Kidney (tissue), 14 donors: Measurements from ENCODE around the gene VASH2. TPM values are rescaled to one million over a fixed set of nuclear protein-coding genes. Genes with fewer than 3 reads are reported as not detected.
"Not testable (repeated sequence)": the region's sequence is repeated elsewhere in the genome, so short reads cannot be mapped to it uniquely, and the experiment has no call there.

ENCODE experiments used
- DNase-seq, 5 donors: peaks; one replicate each; pipeline ENCODE4 v3.0.0-alpha.2; 2013 to 2020
- FAIRE-seq: peaks from 2 replicates; lab custom pipeline; 2012; peaks lifted over from hg19 to GRCh38; lab: Jason Lieb, UNC
- H3K27ac ChIP-seq, 2 donors: one replicate each; pipeline ENCODE4 v1.7.0; 2013; ENCODE audit warnings: low read depth in 2 of 2, low read length in 2 of 2, inconsistent platforms in 1 of 2
- H3K27me3 ChIP-seq: one replicate; pipeline ENCODE4 v1.7.1; 2013; ENCODE audit warnings: low read length, inconsistent platforms; ENCODE audit not compliant: control insufficient read depth, insufficient read depth
- H3K36me3 ChIP-seq, 3 donors: one replicate each; pipeline versions ENCODE4 v1.7.0 to v1.7.1; 2013; ENCODE audit warnings: low read length in 3 of 3, control low read depth in 1 of 3, inconsistent platforms in 1 of 3; ENCODE audit not compliant: insufficient read depth in 3 of 3, control insufficient read depth in 2 of 3
- H3K4me1 ChIP-seq, 3 donors: one replicate each; pipeline versions ENCODE4 v1.7.0 to v1.7.1; 2013; ENCODE audit warnings: low read length in 3 of 3, inconsistent platforms in 1 of 3, low read depth in 1 of 3; ENCODE audit not compliant: control insufficient read depth in 2 of 3, insufficient read depth in 2 of 3
- H3K4me3 ChIP-seq, 3 donors: one replicate each; pipeline versions ENCODE4 v1.7.0 to v1.8.1; 2013; ENCODE audit warnings: low read length in 3 of 3, control low read depth in 1 of 3, inconsistent platforms in 1 of 3
- H3K9ac ChIP-seq, 3 donors: one replicate each; pipeline versions ENCODE4 v1.7.0 to v1.7.1; 2013; ENCODE audit warnings: low read length in 3 of 3, control low read depth in 1 of 3, inconsistent platforms in 1 of 3
- H3K9me3 ChIP-seq, 3 donors: one replicate each; pipeline versions ENCODE4 v1.7.0 to v1.7.1; 2013; ENCODE audit warnings: low read length in 3 of 3, control low read depth in 1 of 3, inconsistent platforms in 1 of 3; ENCODE audit not compliant: control insufficient read depth in 2 of 3, insufficient read depth in 1 of 3
- CTCF ChIP-seq: IDR thresholded peaks from 3 replicates; pipeline ENCODE4 v1.5.1; 2012; ENCODE audit warnings: mild to moderate bottlenecking, moderate library complexity, borderline replicate concordance; ENCODE audit not compliant: insufficient read depth; ENCODE audit errors: extremely low read depth
- intact Hi-C: fragments of 100-400 bp; cut with DNase I; formaldehyde crosslinking; loops from one replicate; pipeline ENCODE4 v1.11.1; 2022
- polyA plus RNA-seq: library from polyadenylated mRNA; stranded (reverse); fragments of 350-450 nt; fragmentation: Illumina TruSeq; extraction: RNeasy Lipid Tissue Mini Kit (QIAGEN cat#74804); gene quantifications from one replicate; pipeline ENCODE4 v1.2.3, GENCODE V29; 2014; ENCODE audit warnings: low read depth, low replicate concordance; ENCODE audit not compliant: insufficient read depth
- total RNA-seq: library from RNA; stranded (reverse); fragmentation: NEBNext Ultra II Directional; extraction: Animal tissue kit (Norgen Biotek cat#: 25700); gene quantifications from one replicate; pipeline ENCODE4 v1.2.1, GENCODE V29; 2021
- donor health status: control.
- donor health status: control.
- donor health status: control.
- donor health status: control.
- donor health status: control.
- donor health status: DM: yes; HTN: yes; CAD: no.
- donor health status: Normal renal cell carcinoma (clear cell type).

The VASH2 gene
- total and polyA plus RNA-seq, 2 donors from 2014 or later: 0.57 TPM; not detected in 1

DNA sequence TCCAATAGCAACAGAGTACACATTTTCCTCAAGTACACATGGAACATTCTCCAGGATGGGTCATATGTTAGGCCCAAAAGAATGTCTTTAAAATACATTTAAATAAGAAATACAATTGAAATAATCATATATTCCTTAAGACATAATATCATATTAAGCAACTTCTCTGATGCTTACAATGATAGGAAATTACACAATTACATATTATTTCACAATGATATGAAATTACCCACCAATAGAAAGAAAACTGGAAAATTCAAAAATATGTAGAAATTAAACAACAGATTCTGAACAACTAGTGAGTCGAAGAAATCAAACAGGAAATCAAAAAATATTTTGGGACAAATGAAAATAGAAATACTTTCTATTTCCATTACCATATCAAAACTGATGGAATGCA is 46.7 kb upstream of the VASH2 start:
- Histone ChIP-seq H3K4me3 (no peak overlapping the region), H3K4me1 (no peaks in the 10 kb centered on the region), H3K9ac (no peak overlapping the region), H3K27ac (no peak overlapping the region), H3K27me3 (no peaks in the 10 kb centered on the region), H3K9me3 (peaks cover 0 to 10% (median 0%) of the 10 kb centered on the region in 3 donors), H3K36me3 (peaks cover 0 to 3% (median 2%) of the 10 kb centered on the region in 3 donors)
- intact Hi-C loops: no loop called here
- TF ChIP-seq CTCF: no peak
- DNase-seq (no peak), FAIRE-seq (no peak)

DNA sequence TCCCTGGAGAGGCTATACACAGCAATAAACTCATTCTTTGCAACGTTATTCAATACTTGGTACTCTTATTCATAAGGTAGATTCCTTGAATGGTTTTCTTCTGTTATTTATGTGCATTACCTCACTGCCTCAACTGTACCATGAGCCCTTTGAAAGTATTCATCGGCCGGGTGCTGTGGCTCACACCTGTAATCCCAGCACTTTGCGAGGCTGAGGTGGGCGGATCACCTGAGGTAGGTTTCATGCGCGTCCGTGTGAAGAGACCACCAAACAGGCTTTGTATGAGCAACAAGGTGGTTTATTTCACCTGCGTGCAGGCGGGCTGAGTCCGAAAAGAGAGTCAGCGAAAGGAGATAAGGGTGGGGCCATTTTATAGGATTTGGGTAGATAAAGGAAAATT is 42.3 kb upstream of the VASH2 start:
- DNase-seq: not testable (repeated sequence)

GRCh38 chr1:212908971-212909370 is 41.4 kb upstream of the VASH2 start:
- Histone ChIP-seq H3K27ac (no peak overlapping the region), H3K9me3 (no peaks in the 10 kb centered on the region)

More for the DNA sequence above, 42.3 kb upstream of the VASH2 start:
- H3K36me3 ChIP-seq, FAIRE-seq, H3K9ac ChIP-seq, H3K9me3 ChIP-seq, H3K4me1 ChIP-seq, intact Hi-C loops, H3K4me3 ChIP-seq, H3K27me3 ChIP-seq, H3K27ac ChIP-seq: not testable (repeated sequence)

DNA sequence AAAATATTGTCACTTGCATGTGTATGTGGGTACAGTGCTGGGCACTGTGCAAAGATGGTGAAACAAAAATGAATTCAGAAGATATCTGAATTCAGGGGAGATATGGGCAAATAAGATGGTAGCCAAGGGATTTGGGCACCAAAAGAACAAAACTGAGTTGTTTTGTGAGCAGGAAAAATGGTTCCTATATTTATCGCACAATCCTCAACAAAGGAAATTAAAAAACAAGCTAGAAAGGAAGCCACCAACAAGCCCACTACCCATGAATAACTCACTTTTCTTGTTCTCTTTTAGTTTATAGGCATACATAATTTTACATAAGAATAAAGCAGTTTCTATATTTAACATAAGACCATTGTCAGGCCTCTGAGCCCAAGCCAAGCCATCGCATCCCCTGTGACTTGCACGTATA is 40.7 kb upstream of the VASH2 start:
- H3K36me3 ChIP-seq: no peaks in the 10 kb centered on the region
- no peak for TF ChIP-seq CTCF
- DNase-seq (no peak), FAIRE-seq (no peak)
- no peaks in the 10 kb centered on the region for H3K9me3 ChIP-seq
- intact Hi-C loops: no loop called here
- H3K27ac ChIP-seq: no peak overlapping the region
- no peak overlapping the region for H3K9ac ChIP-seq
- H3K4me1 ChIP-seq: no peaks in the 10 kb centered on the region
- no peaks in the 10 kb centered on the region for H3K27me3 ChIP-seq
- no peak overlapping the region for H3K4me3 ChIP-seq

More at GRCh38 chr1:212908971-212909370, 41.4 kb upstream of the VASH2 start:
- no peak for TF ChIP-seq CTCF
- Histone ChIP-seq H3K9ac (no peak overlapping the region), H3K36me3 (no peaks in the 10 kb centered on the region), H3K27me3 (no peaks in the 10 kb centered on the region), H3K4me1 (no peaks in the 10 kb centered on the region), H3K4me3 (no peak overlapping the region)
- FAIRE-seq: no peak
- no peak for DNase-seq
- intact Hi-C loops: no loop called here

DNA sequence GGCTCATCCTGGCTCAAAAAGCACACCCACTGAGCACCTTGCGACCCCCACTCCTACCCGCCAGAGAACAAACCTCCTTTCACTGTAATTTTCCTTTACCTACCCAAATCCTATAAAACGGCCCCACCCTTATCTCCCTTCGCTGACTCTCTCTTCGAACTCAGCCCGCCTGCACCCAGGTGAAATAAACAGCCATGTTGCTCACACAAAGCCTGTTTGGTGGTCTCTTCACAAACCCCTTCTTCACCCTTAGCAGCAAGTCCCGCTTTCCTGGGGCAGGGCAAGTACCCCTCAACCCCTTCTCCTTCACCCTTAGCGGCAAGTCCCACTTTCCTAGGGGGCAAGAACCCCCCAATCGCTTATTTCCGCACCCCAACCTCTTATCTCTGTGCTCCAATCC is 40.1 kb upstream of the VASH2 start:
- not testable (repeated sequence) for FAIRE-seq, H3K27ac ChIP-seq

DNA sequence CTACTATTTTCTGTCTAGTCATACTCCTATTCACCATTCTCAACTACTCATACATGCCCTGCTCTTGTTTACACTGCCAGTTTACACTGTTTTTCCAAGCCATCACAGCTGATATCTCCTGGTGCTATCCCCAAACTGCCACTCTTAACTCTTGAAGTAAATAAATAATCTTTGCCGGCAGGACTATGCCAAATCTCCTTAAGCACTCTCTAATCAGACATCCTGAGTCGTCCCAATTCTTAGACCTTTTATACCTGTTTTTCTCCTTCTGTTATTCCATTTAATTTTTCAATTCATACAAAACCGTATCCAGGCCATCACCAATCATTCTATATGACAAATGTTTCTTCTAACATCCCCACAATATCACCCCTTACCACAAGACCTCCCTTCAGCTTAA is 36.7 kb upstream of the VASH2 start:
- intact Hi-C loops: not testable (repeated sequence)

More for the DNA sequence above, 40.1 kb upstream of the VASH2 start:
- DNase-seq, intact Hi-C loops, H3K4me1 ChIP-seq, H3K9me3 ChIP-seq, H3K27me3 ChIP-seq, H3K4me3 ChIP-seq, H3K36me3 ChIP-seq, H3K9ac ChIP-seq: not testable (repeated sequence)

More for the DNA sequence above, 36.7 kb upstream of the VASH2 start:
- FAIRE-seq, H3K4me1 ChIP-seq, H3K36me3 ChIP-seq, DNase-seq, H3K9ac ChIP-seq, H3K4me3 ChIP-seq, H3K27me3 ChIP-seq, H3K9me3 ChIP-seq, H3K27ac ChIP-seq: not testable (repeated sequence)
